HepG2 (cell line): Measurements from ENCODE around the gene CAB39. TPM values are rescaled to one million over a fixed set of nuclear protein-coding genes. Genes with fewer than 3 reads are reported as not detected.

Experiments
- CSRNP1 ChIP-seq: sonication (generic); formaldehyde crosslinking; IDR thresholded peaks from 2 replicates; pipeline ENCODE4 v1.8.1; 2023; ENCODE audit warnings: mild to moderate bottlenecking, missing genetic modification reagents
- FOXP1 ChIP-seq, 2 experiments: fragments of 450-650 bp in 1 of 2; IDR thresholded peaks; 2 replicates each; pipeline ENCODE4 v1.6.1; 2017 to 2018; ENCODE audit warnings: antibody characterized with exemption in 1 of 2
- KLF11 ChIP-seq: IDR thresholded peaks from 2 replicates; pipeline ENCODE4 v1.6.1; 2016; ENCODE audit warnings: missing compliant biosample characterization
- MAZ ChIP-seq, 2 experiments: sonication (generic) in 1 of 2; formaldehyde crosslinking in 1 of 2; IDR thresholded peaks; 2 replicates each; pipeline versions ENCODE4 v1.5.0 to v1.6.1; 2012 to 2020; ENCODE audit warnings: low read depth in 2 of 2, mild to moderate bottlenecking in 2 of 2, borderline replicate concordance in 1 of 2, improper control_type of control experiment in 1 of 2, low read length in 1 of 2, missing genetic modification reagents in 1 of 2, moderate library complexity in 1 of 2
- NFE2 ChIP-seq: sonication (generic); formaldehyde crosslinking; IDR thresholded peaks from 2 replicates; pipeline ENCODE4 v1.4.0; 2020; ENCODE audit warnings: missing genetic modification reagents
- PCBP1 ChIP-seq: fragments of 200-400 bp; formaldehyde crosslinking; IDR thresholded peaks from 2 replicates; pipeline ENCODE4 v1.6.1; 2017; ENCODE audit warnings: mild to moderate bottlenecking, low read depth, low read length, borderline replicate concordance
- PRMT3 ChIP-seq: sonication (generic); formaldehyde crosslinking; IDR thresholded peaks from 2 replicates; pipeline ENCODE4 v1.8.1; 2022; ENCODE audit warnings: low read depth, mild to moderate bottlenecking, moderate library complexity, missing genetic modification reagents, borderline replicate concordance
- SIX4 ChIP-seq: sonication (generic); formaldehyde crosslinking; IDR thresholded peaks from 2 replicates; pipeline ENCODE4 v1.4.0; 2020; ENCODE audit warnings: missing genetic modification reagents
- TARDBP ChIP-seq: sonication (generic); formaldehyde crosslinking; IDR thresholded peaks from 2 replicates; pipeline ENCODE4 v1.8.0; 2022; ENCODE audit warnings: mild to moderate bottlenecking, missing genetic modification reagents
- ZFY ChIP-seq: sonication (generic); formaldehyde crosslinking; IDR thresholded peaks from 2 replicates; pipeline ENCODE4 v1.4.0; 2020; ENCODE audit warnings: missing genetic modification reagents
- ZNF224 ChIP-seq: sonication (generic); formaldehyde crosslinking; IDR thresholded peaks from 2 replicates; pipeline ENCODE4 v1.5.0; 2020; ENCODE audit warnings: mild to moderate bottlenecking, missing genetic modification reagents
- ZNF367 ChIP-seq: sonication (generic); formaldehyde crosslinking; IDR thresholded peaks from 2 replicates; pipeline ENCODE4 v1.4.0; 2020; ENCODE audit warnings: missing genetic modification reagents, borderline replicate concordance
- ZNF709 ChIP-seq: sonication (generic); formaldehyde crosslinking; IDR thresholded peaks from 2 replicates; pipeline ENCODE4 v1.5.0; 2020; ENCODE audit warnings: mild to moderate bottlenecking, missing genetic modification reagents
- ZNF720 ChIP-seq: sonication (generic); formaldehyde crosslinking; IDR thresholded peaks from 2 replicates; pipeline ENCODE4 v1.4.0; 2020; ENCODE audit warnings: missing genetic modification reagents
- ZNF773 ChIP-seq: sonication (generic); formaldehyde crosslinking; IDR thresholded peaks from 2 replicates; pipeline ENCODE4 v1.4.0; 2020; ENCODE audit warnings: missing genetic modification reagents, borderline replicate concordance
- ZNF788 ChIP-seq: sonication (generic); formaldehyde crosslinking; IDR thresholded peaks from 2 replicates; pipeline ENCODE4 v1.5.0; 2020; ENCODE audit warnings: mild to moderate bottlenecking, missing genetic modification reagents, borderline replicate concordance
- ZSCAN12 ChIP-seq: sonication (generic); formaldehyde crosslinking; IDR thresholded peaks from 2 replicates; pipeline ENCODE4 v1.9.0; 2021; ENCODE audit warnings: mild to moderate bottlenecking, missing genetic modification reagents
- polyA plus RNA-seq, 8 experiments: library from polyadenylated mRNA; depleted of rRNA in 3 of 8; stranded (reverse) in 7 of 8; unstranded in 1 of 8; fragments of >200 nt; fragmentation: Illumina TruSeq in 4 of 8; extraction: Trizol in 4 of 8; gene quantifications; 2 replicates each; pipeline versions ENCODE4 v1.2.1 to v1.2.3, GENCODE V29; 2011 to 2016; ENCODE audit warnings: low read depth in 4 of 8, missing spikeins in 1 of 8, mixed read lengths in 1 of 8; ENCODE audit not compliant: insufficient read depth in 1 of 8
- total RNA-seq, 5 experiments: library from RNA; depleted of rRNA; stranded (reverse); fragments of >200 nt; fragmentation: Illumina TruSeq; extraction: Trizol; gene quantifications; 2 replicates each; pipeline ENCODE4 v1.2.3, GENCODE V29; 2016; ENCODE audit warnings: low read depth in 1 of 5
- TF ChIP-seq, protein P1 (sequence below), 2 experiments: sonication (generic) in 1 of 2; formaldehyde crosslinking in 1 of 2; IDR thresholded peaks; 2 replicates each; pipeline versions ENCODE4 v1.6.1 to v1.9.0; 2014 to 2022; ENCODE audit warnings: antibody characterized with exemption in 1 of 2, borderline replicate concordance in 1 of 2, inconsistent platforms in 1 of 2, low read depth in 1 of 2, missing genetic modification reagents in 1 of 2

The CAB39 gene
- total and polyA plus RNA-seq, 2 of the 13 experiments (the other 11 are each of a cell fraction or from before 2014, with no cell fraction given) = 19.3 to 45.3 TPM

GRCh38 chr2:230738924-230739323 lies 26.3 kb downstream of the CAB39 start (continued):
- TF ChIP-seq NFE2 (CRISPR knock-in tag) (no peak), ZFY (CRISPR knock-in tag) (no peak), MAZ (IDR thresholded peaks at IDR 0.05; ENCODE audit: borderline replicate concordance, low read depth, low read length) (no peak), MAZ (CRISPR knock-in tag; IDR thresholded peaks at IDR 0.05; ENCODE audit: low read depth) (no peak), ZNF773 (CRISPR knock-in tag) (no peak), ZSCAN12 (CRISPR knock-in tag) (no peak), SIX4 (CRISPR knock-in tag) (peak; percentile 83; the same call in 1 of the 2 replicates), ZNF367 (CRISPR knock-in tag) (no peak), ZNF709 (CRISPR knock-in tag) (no peak), CSRNP1 (CRISPR knock-in tag) (no peak), ZNF788 (CRISPR knock-in tag) (no peak), TARDBP (CRISPR knock-in tag) (peak; percentile 67; the same call in 1 of the 2 replicates), PCBP1 (no peak), ZNF720 (no peak), ZNF224 (CRISPR knock-in tag) (no peak), FOXP1 (IDR thresholded peaks at IDR 0.05) (peak; percentile 24; the same call in 1 of the 2 replicates), FOXP1 (CRISPR knock-in tag; IDR thresholded peaks at IDR 0.05) (peak; percentile 96), KLF11 (no peak), PRMT3 (CRISPR knock-in tag) (no peak)
- TF ChIP-seq, protein P1, sequence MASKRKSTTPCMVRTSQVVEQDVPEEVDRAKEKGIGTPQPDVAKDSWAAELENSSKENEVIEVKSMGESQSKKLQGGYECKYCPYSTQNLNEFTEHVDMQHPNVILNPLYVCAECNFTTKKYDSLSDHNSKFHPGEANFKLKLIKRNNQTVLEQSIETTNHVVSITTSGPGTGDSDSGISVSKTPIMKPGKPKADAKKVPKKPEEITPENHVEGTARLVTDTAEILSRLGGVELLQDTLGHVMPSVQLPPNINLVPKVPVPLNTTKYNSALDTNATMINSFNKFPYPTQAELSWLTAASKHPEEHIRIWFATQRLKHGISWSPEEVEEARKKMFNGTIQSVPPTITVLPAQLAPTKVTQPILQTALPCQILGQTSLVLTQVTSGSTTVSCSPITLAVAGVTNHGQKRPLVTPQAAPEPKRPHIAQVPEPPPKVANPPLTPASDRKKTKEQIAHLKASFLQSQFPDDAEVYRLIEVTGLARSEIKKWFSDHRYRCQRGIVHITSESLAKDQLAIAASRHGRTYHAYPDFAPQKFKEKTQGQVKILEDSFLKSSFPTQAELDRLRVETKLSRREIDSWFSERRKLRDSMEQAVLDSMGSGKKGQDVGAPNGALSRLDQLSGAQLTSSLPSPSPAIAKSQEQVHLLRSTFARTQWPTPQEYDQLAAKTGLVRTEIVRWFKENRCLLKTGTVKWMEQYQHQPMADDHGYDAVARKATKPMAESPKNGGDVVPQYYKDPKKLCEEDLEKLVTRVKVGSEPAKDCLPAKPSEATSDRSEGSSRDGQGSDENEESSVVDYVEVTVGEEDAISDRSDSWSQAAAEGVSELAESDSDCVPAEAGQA (IDR thresholded peaks at IDR 0.05; ENCODE audit: low read depth) = no peak
- TF ChIP-seq, protein P1 (CRISPR knock-in tag; IDR thresholded peaks at IDR 0.05; ENCODE audit: borderline replicate concordance) = no peak
